Testis (tissue), 3 donors: ENCODE data around the gene SLC35D1. TPM values are rescaled to one million over a fixed set of nuclear protein-coding genes. Genes with fewer than 3 reads are reported as not detected.

ENCODE experiments used
- DNase-seq: peaks from one replicate; pipeline ENCODE4 v3.0.0-alpha.2; 2019
- H3K27ac ChIP-seq, 2 donors: fragments of 200-600 bp; sonication (generic); one replicate each; pipeline ENCODE4 v1.5.1; 2019
- H3K27me3 ChIP-seq: fragments of 200-600 bp; sonication (generic); one replicate; pipeline ENCODE4 v1.5.1; 2019
- H3K36me3 ChIP-seq: fragments of 200-600 bp; sonication (generic); one replicate; pipeline ENCODE4 v1.5.1; 2017; ENCODE audit warnings: low read depth; ENCODE audit errors: missing control alignments
- H3K4me1 ChIP-seq: fragments of 200-600 bp; sonication (generic); one replicate; pipeline ENCODE4 v1.5.1; 2019
- H3K4me3 ChIP-seq, 2 donors: fragments of 200-600 bp; sonication (generic); one replicate each; pipeline ENCODE4 v1.5.1; 2017 to 2019
- H3K9me3 ChIP-seq: fragments of 200-600 bp; sonication (generic); one replicate; pipeline ENCODE4 v1.5.1; 2017
- POLR2A ChIP-seq: fragments of 450-650 bp; IDR thresholded peaks from one replicate; pipeline ENCODE4 v1.6.1; 2017; ENCODE audit warnings: antibody characterized with exemption, mild to moderate bottlenecking, moderate library complexity
- WGBS, 2 donors: methylation state at CpG; one replicate each; pipeline ENCODE4 v1.1.5; 2018; 5-methylcytosine and 5-hydroxymethylcytosine counted together
- intact Hi-C: fragments of 100-400 bp; cut with DNase I; formaldehyde crosslinking; loops from one replicate; pipeline ENCODE4 v1.15.1; 2023; ENCODE audit warnings: low total_unique reads
- polyA plus RNA-seq: library from polyadenylated mRNA; stranded (reverse); fragments of 350-450 nt; fragmentation: Illumina TruSeq; extraction: RNeasy Lipid Tissue Mini Kit (QIAGEN cat#74804); gene quantifications from one replicate; pipeline ENCODE4 v1.2.3, GENCODE V29; 2014; ENCODE audit warnings: low read depth, low replicate concordance; ENCODE audit not compliant: insufficient read depth
- total RNA-seq, 2 donors: library from RNA; depleted of rRNA; stranded (reverse); fragments of >200 nt; gene quantifications; one replicate each; pipeline ENCODE4 v1.2.3, GENCODE V29; 2016
- TF ChIP-seq, protein P1 (sequence below), 3 experiments: fragments of 450-650 bp in 2 of 3; fragments of 200-600 bp in 1 of 3; sonication (generic) in 1 of 3; IDR thresholded peaks; one replicate each; pipeline ENCODE4 v1.5.1; 2016 to 2019; ENCODE audit warnings: antibody characterized with exemption in 3 of 3, mild to moderate bottlenecking in 2 of 3, moderate library complexity in 1 of 3

SLC35D1 gene
- total and polyA plus RNA-seq, 3 donors from 2014 or later: 11.3 to 17.2 (median 15.5) TPM

DNA sequence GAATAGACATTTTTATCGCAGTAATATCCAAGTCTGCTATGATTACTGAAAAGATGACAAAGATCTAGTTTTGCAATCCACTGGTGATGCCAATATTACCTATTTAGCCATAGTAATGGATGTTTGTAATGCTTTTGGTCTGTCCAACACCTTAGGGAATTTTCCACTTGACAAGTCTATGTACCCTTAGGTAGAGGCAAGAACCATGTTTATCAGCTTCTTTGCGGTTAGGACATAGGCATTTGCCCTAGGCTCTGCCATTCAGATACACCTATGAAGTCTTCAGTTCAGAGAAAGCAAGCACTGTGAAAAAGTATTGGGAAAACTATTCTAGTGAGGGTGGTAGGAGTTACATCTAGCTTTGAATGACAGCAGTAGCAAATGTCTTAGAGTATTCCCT is 40.2 kb upstream of the SLC35D1 start:
- Histone ChIP-seq H3K27me3 (no peaks in the 10 kb centered on the region), H3K4me3 (no peak overlapping the region), H3K36me3 (no peaks in the 10 kb centered on the region), H3K9me3 (no peaks in the 10 kb centered on the region), H3K4me1 (no peaks in the 10 kb centered on the region), H3K27ac (no peak overlapping the region)
- TF ChIP-seq, protein P1, sequence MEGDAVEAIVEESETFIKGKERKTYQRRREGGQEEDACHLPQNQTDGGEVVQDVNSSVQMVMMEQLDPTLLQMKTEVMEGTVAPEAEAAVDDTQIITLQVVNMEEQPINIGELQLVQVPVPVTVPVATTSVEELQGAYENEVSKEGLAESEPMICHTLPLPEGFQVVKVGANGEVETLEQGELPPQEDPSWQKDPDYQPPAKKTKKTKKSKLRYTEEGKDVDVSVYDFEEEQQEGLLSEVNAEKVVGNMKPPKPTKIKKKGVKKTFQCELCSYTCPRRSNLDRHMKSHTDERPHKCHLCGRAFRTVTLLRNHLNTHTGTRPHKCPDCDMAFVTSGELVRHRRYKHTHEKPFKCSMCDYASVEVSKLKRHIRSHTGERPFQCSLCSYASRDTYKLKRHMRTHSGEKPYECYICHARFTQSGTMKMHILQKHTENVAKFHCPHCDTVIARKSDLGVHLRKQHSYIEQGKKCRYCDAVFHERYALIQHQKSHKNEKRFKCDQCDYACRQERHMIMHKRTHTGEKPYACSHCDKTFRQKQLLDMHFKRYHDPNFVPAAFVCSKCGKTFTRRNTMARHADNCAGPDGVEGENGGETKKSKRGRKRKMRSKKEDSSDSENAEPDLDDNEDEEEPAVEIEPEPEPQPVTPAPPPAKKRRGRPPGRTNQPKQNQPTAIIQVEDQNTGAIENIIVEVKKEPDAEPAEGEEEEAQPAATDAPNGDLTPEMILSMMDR (IDR thresholded peaks at IDR 0.05): no peak
- no peak for TF ChIP-seq POLR2A
- intact Hi-C loops: no loop called here
- DNase-seq: no peak
- 88 to 94% methylated on average over 2 of the region's 2 CpGs for WGBS, 2 donors

DNA sequence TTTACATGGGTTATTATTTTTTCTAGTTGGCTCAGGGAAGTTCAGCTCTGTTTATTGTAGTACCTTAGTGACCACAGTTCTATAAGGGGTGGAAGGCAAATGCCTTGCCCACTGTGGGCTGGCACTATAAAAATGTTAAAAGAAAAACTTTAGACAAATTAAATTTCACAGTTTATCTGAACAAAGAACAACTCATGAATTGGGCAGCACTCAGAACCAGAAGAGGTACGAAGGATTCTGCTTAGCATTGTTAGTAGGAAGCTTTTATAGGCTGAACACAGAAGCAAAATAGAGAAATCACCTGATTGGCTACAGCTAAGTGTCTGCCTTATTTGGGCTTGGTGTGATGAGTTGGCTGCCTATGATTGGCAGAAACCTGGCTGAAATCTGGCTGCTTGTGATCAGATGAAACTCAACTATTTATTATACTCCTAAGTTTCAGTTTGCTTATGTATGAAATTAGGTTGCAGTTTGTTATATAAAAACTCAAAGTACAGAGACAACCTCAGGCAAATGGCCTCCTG is 35.8 kb upstream of the SLC35D1 start:
- intact Hi-C loops: no loop called here
- no peaks in the 10 kb centered on the region for H3K36me3 ChIP-seq
- no peak for TF ChIP-seq POLR2A
- TF ChIP-seq, protein P1 (IDR thresholded peaks at IDR 0.05): no peak
- no peaks in the 10 kb centered on the region for H3K27me3 ChIP-seq
- no peak overlapping the region for H3K27ac ChIP-seq
- no peak overlapping the region for H3K4me3 ChIP-seq
- H3K4me1 ChIP-seq: no peaks in the 10 kb centered on the region
- DNase-seq: no peak
- no peaks in the 10 kb centered on the region for H3K9me3 ChIP-seq
- WGBS, 2 donors: 97 to 100% methylated on average over 1 of the region's 1 CpG

DNA sequence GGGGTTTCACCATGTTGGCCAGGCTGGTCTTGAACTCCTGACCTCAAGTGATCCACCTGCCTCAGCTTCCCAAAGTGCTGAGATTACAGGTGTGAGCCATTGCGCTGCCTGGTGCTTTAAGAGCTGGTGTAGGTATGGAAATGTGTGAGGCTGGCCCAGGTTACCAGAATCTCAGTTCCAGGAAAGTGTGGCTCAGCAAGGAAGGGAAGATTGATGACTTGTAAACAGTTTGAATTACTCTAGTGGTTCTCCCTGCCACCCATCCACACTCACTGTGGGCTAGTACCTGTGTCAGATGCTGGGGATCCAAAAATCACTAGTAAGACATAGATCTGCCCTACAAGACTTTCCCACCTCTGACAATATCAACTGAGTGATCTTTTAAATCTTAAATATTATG is 34.5 kb upstream of the SLC35D1 start:
- intact Hi-C loops: no loop called here
- Histone ChIP-seq H3K27ac (no peak overlapping the region), H3K9me3 (no peaks in the 10 kb centered on the region), H3K36me3 (no peaks in the 10 kb centered on the region), H3K4me3 (no peak overlapping the region), H3K27me3 (no peaks in the 10 kb centered on the region), H3K4me1 (no peaks in the 10 kb centered on the region)
- TF ChIP-seq, protein P1 (IDR thresholded peaks at IDR 0.05): no peak
- TF ChIP-seq POLR2A: no peak
- no peak for DNase-seq
- 94% methylated on average over 1 of the region's 1 CpG; no CpG with 5 or more reads in 1 of the 2 donors for WGBS, 2 donors

GRCh38 chr1:67085326-67085725 is 31.4 kb upstream of the SLC35D1 start:
- no peaks in the 10 kb centered on the region for H3K27me3 ChIP-seq
- no peaks in the 10 kb centered on the region for H3K4me1 ChIP-seq
- H3K9me3 ChIP-seq: no peaks in the 10 kb centered on the region
- H3K27ac ChIP-seq: no peak overlapping the region
- TF ChIP-seq, protein P1 (IDR thresholded peaks at IDR 0.05): no peak
- TF ChIP-seq POLR2A: no peak
- no peaks in the 10 kb centered on the region for H3K36me3 ChIP-seq
- no peak for DNase-seq
- intact Hi-C loops: no loop called here
- no peak overlapping the region for H3K4me3 ChIP-seq
- WGBS, 2 donors: 58 to 61% methylated on average over 2 of the region's 2 CpGs

DNA sequence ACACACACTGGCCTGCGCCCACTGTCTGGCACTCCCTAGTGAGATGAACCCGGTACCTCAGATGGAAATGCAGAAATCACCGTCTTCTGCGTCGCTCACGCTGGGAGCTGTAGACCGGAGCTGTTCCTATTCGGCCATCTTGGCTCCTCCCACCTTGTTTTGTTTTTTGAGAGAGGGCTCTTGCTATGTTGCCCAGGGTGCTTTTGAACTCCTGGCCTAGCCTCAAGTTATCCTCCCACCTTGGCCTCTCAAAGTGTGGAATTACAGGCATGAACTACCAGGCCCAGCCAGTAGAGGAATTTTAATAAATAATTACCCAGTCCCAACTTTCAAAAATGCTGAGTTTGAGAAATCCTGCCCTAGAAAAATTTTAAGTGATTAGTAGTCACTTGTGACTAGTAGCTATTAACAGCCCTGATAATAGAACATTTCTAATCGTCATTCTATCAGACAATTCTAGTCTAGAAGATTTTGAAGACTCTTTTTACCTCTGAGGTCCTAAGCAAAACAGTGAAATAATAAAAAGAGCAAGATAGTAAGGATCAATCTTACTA is 30.9 kb upstream of the SLC35D1 start:
- 91 to 96% methylated on average over 6 to 8 of the region's 9 CpGs for WGBS, 2 donors
- DNase-seq: no peak
- Histone ChIP-seq H3K9me3 (no peaks in the 10 kb centered on the region), H3K4me3 (no peak overlapping the region), H3K27me3 (no peaks in the 10 kb centered on the region), H3K27ac (no peak overlapping the region), H3K36me3 (no peaks in the 10 kb centered on the region), H3K4me1 (no peaks in the 10 kb centered on the region)
- TF ChIP-seq POLR2A: no peak
- TF ChIP-seq, protein P1 (IDR thresholded peaks at IDR 0.05): no peak
- intact Hi-C loops: no loop called here
